Endothelial cell of coronary artery (primary cell): ENCODE data around the gene ZNF440. TPM values are rescaled to one million over a fixed set of nuclear protein-coding genes. Genes with fewer than 3 reads are reported as not detected.

Source experiments
- total RNA-seq: library from RNA; depleted of rRNA; stranded (reverse); fragments of >200 nt; gene quantifications from 2 replicates; pipeline ENCODE4 v1.2.3, GENCODE V29; 2014

The ZNF440 gene
- total RNA-seq, result 6.9 and 8.6 TPM in 2 replicates

DNA sequence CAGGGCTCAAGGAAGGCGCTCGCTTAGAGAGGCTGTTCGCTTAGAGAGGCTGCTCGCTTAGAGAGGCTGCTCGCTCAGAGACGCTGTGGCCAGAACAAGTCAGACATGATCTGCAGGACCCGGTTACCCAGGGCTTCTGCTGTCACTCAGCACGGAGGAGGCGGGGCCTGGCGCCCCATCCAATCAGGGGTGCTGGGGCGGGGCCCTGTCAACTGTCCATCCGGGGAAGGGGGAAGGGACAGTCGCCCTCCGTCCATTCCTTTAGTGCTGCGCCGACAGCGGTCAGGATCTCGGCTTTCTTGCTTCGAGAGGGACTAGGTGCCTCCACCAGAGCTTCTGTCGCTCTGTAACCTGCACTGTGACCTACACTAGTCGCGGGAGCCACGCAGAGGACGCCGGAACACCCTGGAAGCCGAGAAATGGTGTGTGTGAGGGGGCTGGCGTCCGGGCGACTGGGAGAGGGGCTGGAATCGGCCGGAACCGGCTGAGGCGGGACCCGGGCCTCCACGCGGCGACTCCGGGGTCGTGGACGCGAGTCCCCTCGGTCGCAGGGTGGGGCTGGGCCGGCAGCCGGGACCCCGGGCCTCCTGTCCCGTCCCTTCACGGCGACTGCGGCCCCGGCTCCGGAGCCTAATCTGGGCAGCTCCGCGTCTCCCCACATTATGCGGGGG, at the start of gene ZNF440:
TSS of gene ZNF440 (plus strand) at position 245 of the 671 bp plus-strand sequence. CDS start at position 420, 175 bp downstream.

DNA sequence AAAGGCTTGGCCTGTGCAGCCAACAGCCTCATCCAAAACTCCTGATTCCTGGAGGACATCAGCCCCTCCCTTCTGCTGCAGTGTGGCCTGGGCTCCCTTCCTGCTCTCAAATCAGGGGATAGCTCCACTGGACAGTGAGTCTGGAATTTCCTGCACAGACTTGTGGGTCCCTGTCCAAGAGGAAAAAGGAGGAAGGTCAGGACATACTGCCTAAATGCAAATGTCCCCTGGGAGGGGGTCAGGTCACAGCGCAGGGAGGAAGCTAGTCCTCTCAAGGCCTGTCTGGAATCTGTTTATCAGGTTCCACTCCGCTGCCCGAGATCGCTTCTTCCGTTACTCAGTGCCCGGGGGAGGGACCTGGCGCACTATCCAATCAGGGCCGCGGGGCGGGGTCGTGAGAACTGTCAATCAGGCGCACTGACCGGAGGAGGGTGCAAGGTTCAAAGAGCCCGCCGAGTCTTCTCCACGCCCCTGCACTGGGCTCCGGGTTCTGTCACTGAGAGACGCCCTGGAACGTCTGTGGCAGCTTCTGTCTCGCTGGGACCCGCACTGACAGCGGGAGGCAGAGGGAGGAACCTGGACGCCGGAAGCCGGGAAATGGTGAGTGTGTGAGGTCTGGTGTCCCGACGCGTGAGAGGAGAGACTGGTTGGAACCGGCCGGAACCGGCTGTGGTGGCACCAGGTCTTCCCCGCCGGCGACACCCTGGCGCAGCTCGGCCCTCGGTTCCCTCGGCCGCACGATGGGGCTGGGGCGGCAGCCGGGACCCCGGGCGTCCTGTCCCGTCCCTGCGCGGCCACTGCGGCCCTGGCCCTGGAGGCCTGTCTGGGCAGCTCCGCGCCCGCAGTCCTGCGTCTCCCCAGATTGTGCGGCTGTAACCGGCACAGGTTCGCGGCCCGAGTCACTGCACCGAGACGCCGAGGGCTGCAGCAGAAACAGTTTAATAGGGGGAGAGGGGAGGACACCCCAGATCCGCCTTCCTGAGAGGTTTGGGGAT, 47.2 kb upstream of the ZNF440 start, which contains the start of gene ZNF441:
TSS of gene ZNF441 (plus strand) at position 404 of the 995 bp plus-strand sequence. CDS start at position 598, 194 bp downstream.

DNA sequence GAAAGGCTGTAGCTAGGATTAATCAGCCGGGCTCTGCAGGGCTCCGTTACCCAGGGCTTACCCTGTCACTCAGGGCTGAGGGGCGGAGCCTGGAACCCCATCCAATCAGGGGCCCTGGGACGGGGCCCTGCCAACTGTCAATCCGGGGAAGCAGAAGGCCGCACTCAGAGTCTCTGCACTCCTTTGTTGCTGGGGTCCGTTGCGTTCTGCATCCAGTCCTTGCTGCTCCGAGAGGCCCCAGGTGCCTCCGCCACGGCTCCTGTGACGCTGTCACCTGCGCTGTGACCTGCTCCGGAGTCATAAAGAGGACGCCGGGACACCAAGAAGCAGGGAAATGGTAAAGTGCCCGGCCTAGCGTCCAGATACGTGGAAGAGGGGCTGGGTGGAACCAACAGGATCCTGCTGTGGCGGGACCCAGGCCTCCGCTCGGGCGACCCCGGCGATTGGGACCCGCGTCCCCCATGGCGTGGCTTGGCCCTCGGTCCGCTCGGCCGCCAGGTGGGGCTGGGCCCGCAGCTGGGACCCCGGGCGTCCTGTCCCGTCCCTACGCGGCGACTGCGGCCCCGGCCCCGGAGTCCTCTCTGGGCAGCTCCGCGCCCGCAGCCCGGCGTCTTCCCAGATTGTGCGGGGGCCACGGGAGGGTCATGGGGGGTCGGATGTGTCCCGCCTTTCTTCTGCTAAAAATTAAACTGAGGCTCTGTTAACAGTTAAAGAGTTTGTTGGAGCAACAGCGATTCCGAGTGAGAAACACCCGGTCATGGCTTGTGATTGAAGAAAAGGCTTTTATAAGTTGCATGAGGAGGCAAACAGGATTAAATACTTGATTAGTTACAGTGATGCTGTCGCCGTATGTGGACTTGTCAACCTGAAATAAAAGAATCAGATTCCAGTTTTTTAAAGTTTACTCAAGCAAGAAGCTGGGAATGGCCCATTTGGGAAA, 15.4 kb upstream of the ZNF440 start, which contains the start of gene ZNF491:
TSS of gene ZNF491 (plus strand) at position 133 of the 940 bp plus-strand sequence. CDS start 7,431 bp downstream, outside the sequence.

DNA sequence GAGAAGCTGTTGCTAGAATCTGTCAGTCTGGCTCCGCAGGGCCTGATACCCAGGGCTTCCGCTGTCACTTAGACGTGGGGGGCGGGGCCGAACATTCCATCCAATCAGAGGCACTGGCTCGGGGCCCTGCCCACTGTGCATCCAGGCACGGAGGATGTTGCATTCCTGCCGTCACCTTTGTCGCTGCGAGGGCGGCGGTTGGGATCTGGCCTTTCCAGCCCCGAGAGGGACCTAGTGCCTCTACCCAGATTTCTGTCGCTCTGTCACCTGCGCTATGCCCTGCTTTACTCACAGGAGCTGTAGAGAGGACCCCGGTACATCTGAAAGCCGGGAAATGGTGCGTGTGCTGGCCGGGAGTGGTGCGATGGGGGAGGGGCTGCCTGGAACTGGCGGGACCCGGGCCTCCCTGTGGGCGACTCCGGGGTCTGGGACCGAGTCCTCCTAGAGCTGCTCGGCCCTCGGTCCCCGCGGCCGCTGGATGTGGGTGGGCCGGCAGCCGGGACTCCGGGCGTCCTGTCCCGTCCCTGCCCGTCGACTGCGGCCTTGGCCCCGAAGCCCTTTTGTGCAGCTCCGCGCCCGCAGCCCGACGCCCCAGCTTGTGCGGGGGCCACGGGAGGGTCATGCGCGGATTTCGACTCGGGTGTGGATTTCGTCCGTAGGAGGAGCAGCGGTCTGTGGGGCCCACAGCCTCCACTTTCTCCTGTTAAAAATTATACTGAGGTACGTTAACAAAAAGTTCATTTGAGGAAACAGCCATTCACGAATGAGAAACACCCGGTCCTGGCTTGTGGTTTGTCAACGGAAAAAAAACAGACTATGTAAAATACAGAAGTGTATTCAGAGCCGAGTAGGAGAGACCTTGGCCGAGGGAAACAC, 34.8 kb downstream of the ZNF440 start, which contains the start of gene ZNF439:
TSS of gene ZNF439 (plus strand) at position 133 of the 876 bp plus-strand sequence. CDS start at position 275, 142 bp downstream.

Other genes with a start within 250 kb of the ZNF440 start
- gene ACP5, start 236.6 kb upstream of the ZNF440 start, total RNA-seq, result 0.09 TPM in 2 replicates
- gene ZNF627, start 216.8 kb upstream of the ZNF440 start, total RNA-seq, result 18.7 and 21.2 TPM in 2 replicates
- gene ZNF823, start 75.3 kb upstream of the ZNF440 start, total RNA-seq, result 5.5 TPM in 2 replicates
- gene ZNF441, start 47.3 kb upstream of the ZNF440 start, total RNA-seq, result 6.1 and 7.3 TPM in 2 replicates
- 0.90 and 2.4 TPM in 2 replicates for gene ZNF491, start 15.8 kb upstream of the ZNF440 start, total RNA-seq
- gene ZNF439, start 34.5 kb downstream of the ZNF440 start, total RNA-seq, result 0.27 and 2.6 TPM in 2 replicates
- gene ZNF69, start 73.5 kb downstream of the ZNF440 start, total RNA-seq, result 1.3 and 4.0 TPM in 2 replicates
- gene ZNF700, start 110.8 kb downstream of the ZNF440 start, total RNA-seq, result 5.7 and 6.7 TPM in 2 replicates
- 0.36 and 0.75 TPM in 2 replicates for gene ZNF763, start 150.8 kb downstream of the ZNF440 start, total RNA-seq
- 1.7 and 2.8 TPM in 2 replicates for gene ZNF433, start 221.4 kb downstream of the ZNF440 start, total RNA-seq
- gene ZNF878, start 238.7 kb downstream of the ZNF440 start, total RNA-seq, result 0.18 and 0.19 TPM in 2 replicates